IPS-NIHi7 (cell line): ENCODE measurements around the gene TOMM22.

Source experiments
- DNase-seq: peaks from one replicate; pipeline ENCODE4 v3.0.0; 2012; ENCODE audit warnings: mixed read lengths; ENCODE audit errors: extremely low spot score

TOMM22 gene

GRCh38 chr22:38733724-38734381 is 52.1 kb downstream of the TOMM22 start:
- DNase-seq = no peak

GRCh38 chr22:38734421-38735100 is 52.8 kb downstream of the TOMM22 start:
- no peak for DNase-seq
